Stimulated activated CD4-positive, alpha-beta T cell treated with anti-CD3 and anti-CD28 coated beads, TNF-alpha, amount 100 ng/mL, for 48 hours (primary cell): ENCODE measurements around the gene TRMT6.

Experiments
- DNase-seq, 3 donors: peaks; one replicate each; pipeline ENCODE4 v3.0.0-alpha.2; 2020; ENCODE audit warnings: low read depth in 3 of 3

The TRMT6 gene

DNA sequence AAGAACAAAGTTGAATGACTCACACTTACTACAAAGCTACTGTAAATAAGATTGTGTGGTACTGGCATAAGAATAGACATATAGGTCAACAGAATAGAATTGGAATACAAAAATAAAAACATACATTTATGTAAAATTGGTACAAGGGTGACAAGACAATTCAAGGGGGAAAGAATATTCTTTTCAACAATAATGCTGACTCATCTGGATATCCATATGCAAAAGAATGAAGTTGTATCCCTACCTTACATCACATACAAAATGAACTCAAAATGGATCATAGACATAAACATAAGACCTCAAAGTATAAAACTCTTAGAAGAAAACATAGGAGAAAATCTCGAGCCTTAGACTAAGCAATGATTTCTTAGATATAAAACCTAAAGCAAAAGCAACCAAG is 50.9 kb downstream of the TRMT6 start:
- DNase-seq, result no peak

DNA sequence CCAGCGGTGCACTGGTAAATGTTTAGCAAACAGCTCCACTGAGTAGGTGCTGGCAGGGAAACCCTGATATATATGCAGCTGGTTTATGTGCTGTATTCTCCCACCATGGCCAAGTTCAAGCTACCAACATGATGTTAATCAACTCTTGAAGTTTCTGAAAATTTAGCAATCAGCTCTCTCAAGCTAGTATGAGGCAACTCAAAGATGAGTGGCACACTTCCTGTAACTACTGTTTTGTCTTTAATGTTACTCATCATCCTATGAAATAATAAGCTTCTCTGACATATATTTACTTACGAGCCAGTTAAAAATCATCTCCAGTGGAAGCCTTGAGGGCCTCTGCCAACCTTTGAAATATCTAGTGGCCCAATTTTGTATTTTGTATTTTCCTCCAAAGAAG is 54.7 kb downstream of the TRMT6 start:
- DNase-seq, result no peak

DNA sequence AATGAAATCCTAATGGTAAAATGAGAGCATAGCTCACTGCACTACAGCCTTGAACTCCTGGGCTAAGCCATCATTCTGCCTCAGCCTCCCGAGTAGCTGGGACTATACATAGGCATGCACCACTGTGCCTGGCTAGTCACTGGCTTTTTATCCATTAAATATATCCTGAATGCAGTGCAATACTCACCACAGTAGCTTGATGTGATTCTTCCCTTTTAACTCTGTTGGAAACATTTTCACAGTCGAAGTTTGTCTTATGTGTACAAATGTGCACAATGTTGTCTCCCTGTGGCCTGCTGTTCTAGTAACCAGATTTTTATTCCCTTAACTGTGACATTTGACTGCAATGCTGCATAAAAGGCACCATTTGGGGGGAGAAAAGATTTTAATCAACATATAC is 56.7 kb downstream of the TRMT6 start:
- no peak for DNase-seq

DNA sequence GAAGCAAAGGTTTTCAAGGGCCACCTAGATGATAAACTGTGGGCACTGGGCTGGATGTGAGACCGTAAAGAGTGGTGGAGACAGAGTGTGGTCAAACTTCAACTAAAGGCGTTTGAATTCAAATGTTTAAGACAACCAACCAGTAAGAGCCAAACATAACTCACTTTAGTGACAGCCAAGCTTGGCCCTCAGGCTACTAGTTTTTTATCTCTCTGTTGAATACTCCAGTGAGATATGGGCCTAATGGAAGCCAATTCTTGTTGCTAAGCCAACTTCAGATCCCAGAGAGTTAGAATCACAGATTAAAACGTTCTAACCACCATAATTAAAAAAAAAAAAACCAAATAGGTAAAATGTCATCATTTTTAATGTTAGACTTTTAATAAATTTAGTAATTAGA is 57.3 kb downstream of the TRMT6 start:
- no peak for DNase-seq

DNA sequence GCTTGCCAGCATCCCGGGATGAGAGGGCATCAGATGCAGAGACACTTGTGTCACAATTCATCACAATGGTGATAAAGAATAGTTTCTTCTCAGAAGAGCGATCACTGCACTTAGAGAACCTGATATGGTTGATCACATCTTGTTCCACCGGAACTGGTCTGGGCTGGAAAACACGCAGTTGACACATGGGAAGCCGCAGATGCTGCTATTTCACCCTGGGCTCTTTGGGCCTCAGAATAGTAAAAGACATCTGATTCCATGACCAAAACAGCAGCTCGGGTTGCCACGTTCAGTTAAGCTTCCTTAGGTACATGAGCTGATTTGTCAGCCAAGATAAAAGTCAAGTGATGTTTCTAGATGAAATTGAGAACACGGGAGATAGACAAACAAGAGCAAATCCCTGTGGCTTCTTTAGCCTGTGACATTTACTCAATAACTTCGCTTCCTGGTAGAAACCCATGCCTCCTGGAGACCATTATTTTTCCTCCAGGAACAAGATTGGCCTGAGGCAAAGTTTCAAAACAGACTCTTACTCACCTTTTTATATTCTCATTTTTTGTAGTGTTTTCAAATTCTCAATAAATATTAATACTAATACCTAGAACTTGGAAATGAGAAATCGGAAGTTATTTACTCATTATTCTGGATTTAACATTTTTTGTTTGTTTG is 59.4 kb downstream of the TRMT6 start:
- no peak for DNase-seq

DNA sequence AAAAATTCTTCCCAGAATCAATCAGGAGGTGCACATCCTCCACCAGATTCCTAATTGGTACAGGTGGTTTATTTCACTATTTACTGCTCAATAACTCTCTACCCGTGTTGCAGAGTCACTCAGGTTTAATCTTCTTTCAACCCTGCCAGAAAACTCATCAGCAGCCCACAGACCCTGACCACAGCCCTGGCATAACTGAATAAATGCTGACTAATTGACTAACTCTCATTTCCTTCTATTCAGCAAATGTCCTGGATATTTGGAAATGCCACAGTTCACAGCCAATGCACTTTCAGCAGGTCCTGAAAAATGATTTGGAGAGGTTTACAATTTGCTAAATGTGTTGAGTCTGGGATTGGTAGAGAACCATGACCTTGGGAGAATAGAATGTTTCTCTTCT is 62.3 kb downstream of the TRMT6 start:
- no peak for DNase-seq

DNA sequence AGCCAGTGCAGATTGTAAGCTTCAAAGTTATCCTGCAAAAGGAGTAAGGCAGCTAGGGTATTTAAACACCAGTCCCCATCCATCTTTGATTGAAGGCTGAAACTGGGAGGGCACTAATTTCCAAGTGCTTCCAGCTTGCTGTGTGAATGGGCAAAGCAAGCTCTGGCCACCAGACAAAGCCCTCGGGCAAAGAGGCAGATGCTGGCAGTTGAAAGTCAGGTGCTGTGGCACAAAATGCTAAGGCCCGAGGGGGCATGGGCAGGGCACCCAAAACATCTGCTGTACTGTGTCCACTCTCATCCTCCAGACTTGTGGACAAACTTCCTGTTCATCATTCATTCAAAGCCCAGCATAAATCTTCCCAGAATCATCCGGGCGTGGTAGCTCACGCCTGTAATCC is 62.9 kb downstream of the TRMT6 start:
- no peak for DNase-seq
